HG03521 (cell line): ENCODE results near the gene GRID2.

Experiments used
- ATAC-seq: cut with Tn5 transposase; IDR thresholded peaks from one replicate; pipeline ENCODE4 v1.9.1; 2021; ENCODE audit warnings: mild to moderate bottlenecking, moderate library complexity; ENCODE audit not compliant: unreplicated experiment

The GRID2 gene

GRCh38 chr4:93373893-93374860 lies 1070.4 kb downstream of the GRID2 start:
- ATAC-seq, result no peak

- ATAC-seq, result no peak
Measured at GRCh38 chr4:93384241-93384640, 1080.5 kb downstream of the GRID2 start.

GRCh38 chr4:93384887-93385286 lies 1081.1 kb downstream of the GRID2 start:
- no peak for ATAC-seq

DNA sequence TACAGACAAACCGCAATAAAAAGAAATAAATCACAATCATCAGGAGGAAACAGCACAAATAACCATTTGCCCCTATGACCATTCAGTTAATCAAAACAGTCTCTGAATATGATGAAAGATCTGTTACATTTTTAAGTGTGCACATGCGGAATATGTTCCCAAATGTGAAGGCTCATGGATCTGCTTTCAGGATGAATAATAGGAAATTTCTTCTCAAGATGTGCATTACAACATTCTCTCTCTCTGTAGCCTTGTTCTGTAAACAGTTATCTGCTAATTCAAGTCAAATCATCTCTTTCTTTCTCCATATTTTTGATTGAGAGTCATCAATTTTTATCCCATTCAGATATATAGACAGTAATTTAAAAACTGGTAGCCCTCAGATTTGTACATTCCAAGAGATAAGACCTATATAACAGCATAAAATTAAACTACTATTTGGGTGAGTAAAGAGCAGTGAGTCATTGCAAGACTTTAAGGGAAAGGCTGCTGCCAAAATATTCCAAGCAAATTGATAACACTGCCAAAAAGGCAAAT lies 1090.8 kb downstream of the GRID2 start:
- no peak for ATAC-seq

DNA sequence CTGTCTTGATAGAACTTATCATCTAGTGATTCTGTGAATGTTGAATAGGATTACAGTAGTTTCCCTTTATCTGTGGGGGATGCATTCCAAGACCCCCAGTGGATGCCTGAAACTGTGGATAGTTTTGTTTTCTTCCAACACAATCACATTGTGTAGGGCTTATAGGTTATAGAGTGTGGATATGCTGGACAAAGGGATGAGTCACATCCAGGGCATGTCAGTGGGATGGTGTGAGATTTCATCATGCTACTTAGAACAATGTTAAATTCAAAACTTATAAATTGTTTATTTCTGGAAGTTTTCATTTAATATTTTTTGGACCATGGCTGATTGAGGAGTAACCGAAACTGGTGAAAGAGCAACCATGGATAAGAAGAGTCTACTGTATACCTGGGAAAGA lies 1092.5 kb downstream of the GRID2 start:
- no peak for ATAC-seq

- ATAC-seq, result no peak
Measured at GRCh38 chr4:93403571-93403970, 1099.8 kb downstream of the GRID2 start.

GRCh38 chr4:93407493-93408275 lies 1103.9 kb downstream of the GRID2 start:
- no peak for ATAC-seq

DNA sequence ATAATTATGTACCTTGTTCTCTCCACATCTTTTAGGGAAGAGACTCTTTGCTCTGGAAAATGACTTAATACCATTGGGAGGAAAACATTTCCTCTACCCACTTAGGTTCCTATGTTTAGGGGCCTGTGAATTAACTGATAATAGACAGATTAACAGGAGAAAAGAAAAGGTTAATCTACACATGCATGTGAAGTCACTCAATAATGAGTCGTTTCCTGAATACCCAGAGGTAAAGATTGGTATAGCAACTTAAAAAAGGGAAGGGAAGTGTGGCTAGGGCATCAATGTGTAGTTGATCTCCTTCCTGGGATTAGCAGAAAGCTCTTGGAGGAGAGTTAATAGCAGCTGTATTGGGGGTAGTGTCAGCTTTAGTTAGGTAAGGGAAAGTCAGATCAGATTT lies 1105.3 kb downstream of the GRID2 start:
- no peak for ATAC-seq

DNA sequence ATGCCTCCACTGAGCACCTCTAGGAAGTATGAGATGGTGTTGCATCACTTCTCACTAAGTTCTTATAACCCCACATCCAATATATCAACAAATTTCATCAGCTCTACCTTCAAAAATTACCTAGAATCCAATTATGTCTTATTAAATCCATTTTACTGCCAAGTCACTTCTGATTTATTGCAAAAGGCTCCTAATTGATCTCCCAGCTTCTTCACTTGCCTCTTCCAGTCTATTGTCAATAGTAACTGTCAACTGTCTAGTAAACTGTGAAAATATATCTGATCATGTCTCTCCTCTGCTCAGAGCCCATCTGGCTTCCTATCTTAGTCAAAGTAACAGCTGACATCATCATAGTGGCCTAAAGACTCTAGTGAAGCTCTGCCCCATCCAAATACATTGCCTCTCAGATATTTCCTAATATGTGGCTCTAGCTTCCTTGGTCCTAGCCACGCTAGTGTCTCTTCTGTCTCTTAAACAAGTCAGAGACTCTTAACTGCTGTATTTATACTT lies 1110.3 kb downstream of the GRID2 start:
- no peak for ATAC-seq

- ATAC-seq, result no peak
Measured at GRCh38 chr4:93416344-93417128, 1112.8 kb downstream of the GRID2 start.

GRCh38 chr4:93431371-93431770 lies 1127.6 kb downstream of the GRID2 start:
- no peak for ATAC-seq

DNA sequence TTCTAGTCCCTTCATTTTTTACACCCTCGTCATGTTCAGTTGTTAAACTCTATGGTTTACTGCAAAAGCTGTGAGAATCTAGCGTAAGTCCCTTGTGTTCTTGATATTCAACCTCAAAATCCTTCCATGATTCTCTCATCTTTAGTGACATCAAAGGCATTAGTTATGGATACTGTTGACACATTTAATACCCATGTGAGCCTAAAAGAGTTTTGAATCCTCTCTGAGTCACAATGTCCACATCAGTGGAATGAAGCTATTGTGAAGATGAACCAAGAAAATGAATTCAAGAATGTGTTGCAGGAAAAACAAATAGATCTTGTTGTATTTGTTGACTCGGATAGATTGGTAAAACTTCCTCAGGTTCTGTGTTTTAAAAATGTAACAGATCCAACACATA lies 1130.1 kb downstream of the GRID2 start:
- ATAC-seq, result no peak

GRCh38 chr4:93436000-93436626 lies 1132.3 kb downstream of the GRID2 start:
- ATAC-seq, result no peak

- no peak for ATAC-seq
Measured at GRCh38 chr4:93437991-93438390, 1134.2 kb downstream of the GRID2 start.

- ATAC-seq, result no peak
Measured at GRCh38 chr4:93444860-93445259, 1141.1 kb downstream of the GRID2 start.

DNA sequence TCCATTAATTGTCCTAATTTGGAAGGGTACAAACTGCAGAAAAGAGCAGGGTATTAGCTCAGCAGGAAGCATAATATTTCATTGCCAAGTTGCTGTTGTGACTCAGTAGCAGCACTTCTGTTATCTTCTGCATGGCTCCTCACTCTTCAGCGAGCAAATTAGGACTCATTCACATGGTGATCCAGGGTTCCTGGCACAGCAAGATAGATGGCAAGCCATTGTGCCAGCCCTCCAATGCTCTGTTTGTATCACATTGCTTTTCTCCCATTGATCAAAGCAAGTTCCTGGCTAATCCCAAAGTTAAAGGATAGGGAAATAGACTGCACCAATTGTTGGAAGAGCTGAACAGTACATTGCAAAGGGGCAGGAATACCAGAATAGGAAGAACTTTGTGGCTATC lies 1142.3 kb downstream of the GRID2 start:
- no peak for ATAC-seq

DNA sequence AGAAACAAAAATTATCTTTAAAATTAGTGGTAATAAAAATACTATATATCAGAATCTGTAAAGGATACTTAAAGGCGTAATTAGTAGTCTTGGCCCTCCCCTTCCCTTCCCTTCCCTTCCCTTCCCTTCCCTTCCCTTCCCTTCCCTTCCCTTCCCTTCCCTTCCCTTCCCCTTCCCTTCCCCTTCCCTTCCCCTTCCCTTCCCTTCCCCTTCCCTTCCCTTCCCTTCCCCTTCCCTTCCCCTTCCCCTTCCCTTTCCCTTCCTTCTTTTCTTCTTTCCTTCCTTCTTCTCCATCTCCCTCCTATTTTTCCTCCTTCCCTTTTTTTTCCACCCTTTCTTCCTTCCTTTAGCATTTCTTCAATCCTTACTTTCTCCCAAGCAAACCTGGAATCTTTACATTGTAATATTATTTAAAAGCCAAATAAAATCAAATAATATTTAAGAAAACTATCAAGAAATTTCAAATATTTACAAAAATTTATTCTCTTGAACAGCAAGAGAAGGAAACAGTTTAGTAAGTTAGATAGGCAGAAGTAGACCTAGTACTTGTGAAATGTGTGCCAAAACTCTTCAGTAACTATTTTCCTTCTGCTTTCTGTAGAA lies 1145.0 kb downstream of the GRID2 start:
- ATAC-seq, result no peak

GRCh38 chr4:93451954-93452353 lies 1148.2 kb downstream of the GRID2 start:
- no peak for ATAC-seq

DNA sequence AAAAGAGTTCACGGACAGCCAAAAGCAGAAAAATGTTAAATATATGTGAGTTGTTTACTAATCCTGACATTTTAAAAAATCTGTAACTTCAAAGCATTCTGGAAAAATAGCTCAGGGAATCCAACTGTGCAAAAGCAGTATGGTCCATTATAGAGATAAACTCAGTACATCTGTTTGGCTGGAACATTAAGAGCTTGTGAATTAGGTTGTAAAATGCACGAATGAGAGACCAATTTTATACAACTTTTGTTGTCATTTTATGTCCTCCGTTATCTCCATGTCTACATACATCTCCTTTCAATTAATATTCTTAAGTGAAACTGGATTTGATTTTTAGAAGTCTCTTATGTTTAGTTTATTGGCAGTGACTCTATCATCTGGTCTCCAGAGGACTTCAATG lies 1157.8 kb downstream of the GRID2 start:
- no peak for ATAC-seq

GRCh38 chr4:93466446-93466845 lies 1162.7 kb downstream of the GRID2 start:
- no peak for ATAC-seq
